Heart left ventricle (tissue), 16 donors: ENCODE data around the gene ACOXL. TPM values are rescaled to one million over a fixed set of nuclear protein-coding genes. Genes with fewer than 3 reads are reported as not detected.

Source experiments
- ATAC-seq, 4 donors: fragments of 200-7000 bp; cut with Tn5 transposase; one replicate each; pipeline ENCODE4 v1.9.1; 2020 to 2022; ENCODE audit warnings: moderate library complexity in 4 of 4, mild to moderate bottlenecking in 3 of 4, moderate number of reproducible peaks in 1 of 4
- DNase-seq, 5 donors: peaks; one replicate each; pipeline ENCODE4 v3.0.0-alpha.2; 2020
- H3K27ac ChIP-seq, 12 donors: fragments of 200-600 bp; sonication (generic) in 4 of 12; one replicate each; pipeline versions ENCODE4 v1.5.0 to v1.8.0; 2016 to 2022; ENCODE audit warnings: mild to moderate bottlenecking in 2 of 12
- H3K27me3 ChIP-seq, 9 donors: fragments of 200-600 bp; sonication (generic) in 2 of 9; one replicate each; pipeline versions ENCODE4 v1.5.1 to v1.8.0; 2016 to 2022; ENCODE audit warnings: mild to moderate bottlenecking in 3 of 9
- H3K36me3 ChIP-seq, 9 donors: fragments of 200-600 bp; sonication (generic) in 2 of 9; one replicate each; pipeline versions ENCODE4 v1.5.0 to v1.8.0; 2018 to 2022; ENCODE audit warnings: mild to moderate bottlenecking in 2 of 9
- H3K4me1 ChIP-seq, 12 donors: fragments of 200-600 bp; sonication (generic) in 4 of 12; one replicate each; pipeline versions ENCODE4 v1.5.0 to v1.8.0; 2016 to 2022; ENCODE audit warnings: mild to moderate bottlenecking in 3 of 12
- H3K4me3 ChIP-seq, 12 donors: fragments of 200-600 bp; sonication (generic) in 4 of 12; one replicate each; pipeline versions ENCODE4 v1.5.0 to v1.8.0; 2017 to 2022; ENCODE audit warnings: mild to moderate bottlenecking in 9 of 12, moderate library complexity in 4 of 12
- H3K9me3 ChIP-seq, 12 donors: fragments of 200-600 bp; sonication (generic) in 4 of 12; one replicate each; pipeline versions ENCODE4 v1.5.0 to v1.8.0; 2016 to 2022; ENCODE audit warnings: mild to moderate bottlenecking in 1 of 12
- POLR2A ChIP-seq, 2 donors: fragments of 450-650 bp; IDR thresholded peaks; one replicate each; pipeline ENCODE4 v1.6.1; 2017; ENCODE audit warnings: antibody characterized with exemption in 2 of 2, mild to moderate bottlenecking in 2 of 2, moderate library complexity in 2 of 2
- WGBS, 4 donors: extraction: QIAGEN DNeasy Blood & Tissue Kit in 2 of 4; methylation state at CpG; one replicate each; pipeline versions ENCODE4 v1.1.5 to v1.1.7; 2013 to 2018; 5-methylcytosine and 5-hydroxymethylcytosine counted together
- intact Hi-C, 10 donors: fragments of 100-400 bp; cut with DNase I; formaldehyde crosslinking; loops; one replicate each; pipeline versions ENCODE4 v1.11.1 to v1.14.2; 2022
- polyA plus RNA-seq, 2 donors: library from polyadenylated mRNA; stranded (reverse); fragments of 200-250 nt; gene quantifications; one replicate each; pipeline ENCODE4 v1.2.3, GENCODE V29; 2013
- total RNA-seq, 9 donors: library from RNA; depleted of rRNA in 2 of 9; stranded (reverse); fragments of >200 nt in 2 of 9; fragmentation: NEBNext Ultra II Directional in 3 of 9; extraction: Animal tissue kit (Norgen Biotek cat#: 25700) in 3 of 9; gene quantifications; one replicate each; pipeline versions ENCODE4 v1.1.0 to v1.2.4, GENCODE V29; 2016 to 2023
- TF ChIP-seq, protein P1 (sequence below), 12 donors: fragments of 200-600 bp; sonication (generic) in 4 of 12; IDR thresholded peaks; one replicate each; pipeline versions ENCODE4 v1.5.0 to v1.8.0; 2018 to 2022; ENCODE audit warnings: antibody characterized with exemption in 12 of 12, mild to moderate bottlenecking in 5 of 12
- donor health status: ischemic (EF 13 %, LVEDD 7.1; RV severe dilation, severe dysfunction).
- donor health status: healthy with polysubstance abuse.
- donor health status: DM: no; HTN: yes; CAD: no.
- donor health status: DM: no; HTN: no; CAD: no.
- donor health status: ischemic (EF 25% LVEDD 6.9; RV normal size, moderate dysfunction).
- donor health status: ischemic (EF 25% LVEDD 5.7; RV mildly dilated, moderate dysfunction).
- donor health status: healthy.
- donor health status: DM: yes; HTN: yes; CAD: no.
- donor health status: ischemic (EF 35%, LVEDD 5.7; RV mildly dilated, moderate dysfunction).
- donor health status: nonischemic (EF 11% LVEDD 7.7; RV severe dilation, severe dysfunction).
- donor health status: DM: yes; HTN: yes; CAD: no.
- donor health status: PGD.
- donor health status: ischemic (EF 29% LVEDD 5.4; RV normal size, mild dysfunction).
- donor health status: nonischemic (EF 23%, LVEDD 6.1; RV moderate dilation, normal function).

ACOXL gene
- total and polyA plus RNA-seq, 11 donors: 0.25 TPM; not detected in 10

DNA sequence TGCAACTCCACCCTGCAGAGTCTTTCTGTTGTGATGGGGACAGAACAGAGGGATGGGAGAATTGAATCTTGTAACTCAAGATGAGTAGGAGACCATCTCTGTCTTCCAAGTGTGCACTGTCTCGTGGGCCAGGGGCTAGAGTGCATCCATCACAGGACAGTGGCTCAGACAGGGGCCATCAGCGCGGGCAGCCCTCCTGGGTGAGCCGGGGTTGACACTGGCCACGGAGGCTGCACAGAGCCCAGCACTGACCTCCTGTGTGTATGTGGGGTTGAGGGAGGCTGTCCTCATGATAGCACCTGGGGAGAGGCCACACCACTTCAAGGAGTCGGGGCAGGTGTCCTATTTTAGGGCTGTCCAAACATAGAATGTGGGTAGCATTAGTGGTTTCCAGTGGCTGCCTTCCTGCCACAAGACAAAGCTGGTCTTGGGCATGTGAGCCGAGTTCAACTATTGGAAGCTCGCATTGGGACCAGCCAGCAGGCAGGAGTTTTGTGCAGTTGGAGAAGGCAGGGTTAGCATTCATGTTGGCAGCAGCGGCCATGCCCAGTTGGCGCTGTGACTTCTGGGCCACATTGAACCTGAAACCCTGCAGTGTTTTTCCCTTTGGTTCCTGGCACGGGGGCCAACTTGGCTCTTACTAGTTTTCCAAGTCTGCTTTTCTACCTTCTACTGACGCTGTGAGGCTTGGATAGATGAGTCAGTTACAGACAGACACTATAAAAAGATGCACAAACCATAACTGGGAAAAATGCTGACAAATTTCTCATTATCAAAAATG is 45.3 kb downstream of the ACOXL start:
- ATAC-seq (no peak), DNase-seq (no peak)
- Histone ChIP-seq H3K27me3 (no peaks in the 10 kb centered on the region), H3K4me1 (peaks cover 0 to 21% (median 11%) of the 10 kb centered on the region in 12 donors), H3K27ac (no peak overlapping the region), H3K9me3 (no peaks in the 10 kb centered on the region), H3K4me3 (no peak overlapping the region), H3K36me3 (no peaks in the 10 kb centered on the region)
- TF ChIP-seq POLR2A (IDR thresholded peaks at IDR 0.05): no peak
- TF ChIP-seq, protein P1, sequence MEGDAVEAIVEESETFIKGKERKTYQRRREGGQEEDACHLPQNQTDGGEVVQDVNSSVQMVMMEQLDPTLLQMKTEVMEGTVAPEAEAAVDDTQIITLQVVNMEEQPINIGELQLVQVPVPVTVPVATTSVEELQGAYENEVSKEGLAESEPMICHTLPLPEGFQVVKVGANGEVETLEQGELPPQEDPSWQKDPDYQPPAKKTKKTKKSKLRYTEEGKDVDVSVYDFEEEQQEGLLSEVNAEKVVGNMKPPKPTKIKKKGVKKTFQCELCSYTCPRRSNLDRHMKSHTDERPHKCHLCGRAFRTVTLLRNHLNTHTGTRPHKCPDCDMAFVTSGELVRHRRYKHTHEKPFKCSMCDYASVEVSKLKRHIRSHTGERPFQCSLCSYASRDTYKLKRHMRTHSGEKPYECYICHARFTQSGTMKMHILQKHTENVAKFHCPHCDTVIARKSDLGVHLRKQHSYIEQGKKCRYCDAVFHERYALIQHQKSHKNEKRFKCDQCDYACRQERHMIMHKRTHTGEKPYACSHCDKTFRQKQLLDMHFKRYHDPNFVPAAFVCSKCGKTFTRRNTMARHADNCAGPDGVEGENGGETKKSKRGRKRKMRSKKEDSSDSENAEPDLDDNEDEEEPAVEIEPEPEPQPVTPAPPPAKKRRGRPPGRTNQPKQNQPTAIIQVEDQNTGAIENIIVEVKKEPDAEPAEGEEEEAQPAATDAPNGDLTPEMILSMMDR (IDR thresholded peaks at IDR 0.05): no peak
- intact Hi-C loops: no loop called here
- WGBS, 4 donors: 86 to 92% (median 89%) methylated on average over 8 to 12 of the region's 12 CpGs

DNA sequence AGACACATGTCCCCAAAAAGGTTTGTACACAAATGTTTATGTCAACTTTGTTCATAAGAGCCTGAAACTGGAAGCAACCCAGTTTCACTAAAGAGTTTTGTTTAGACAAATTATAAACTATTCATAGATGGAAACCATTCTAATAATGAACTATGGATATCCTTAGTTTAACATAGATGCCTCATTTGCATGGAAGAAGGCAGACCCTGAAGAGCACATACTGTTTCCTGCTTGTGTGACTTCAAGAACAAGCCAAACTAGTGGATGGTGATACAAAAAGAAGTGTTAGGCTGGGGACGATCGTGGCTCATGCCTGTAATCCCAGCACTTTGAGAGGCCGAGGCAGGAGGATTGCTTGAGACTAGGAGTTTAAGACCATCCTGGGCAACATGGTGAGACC is 48.1 kb downstream of the ACOXL start:
- H3K27ac ChIP-seq: no peak overlapping the region
- DNase-seq: no peak
- no peaks in the 10 kb centered on the region for H3K27me3 ChIP-seq
- TF ChIP-seq POLR2A (IDR thresholded peaks at IDR 0.05): no peak
- TF ChIP-seq, protein P1 (IDR thresholded peaks at IDR 0.05): no peak
- H3K4me3 ChIP-seq: no peak overlapping the region
- 89 to 93% (median 91%) methylated on average over 3 of the region's 3 CpGs for WGBS, 4 donors
- no peaks in the 10 kb centered on the region for H3K4me1 ChIP-seq
- ATAC-seq: no peak
- no peaks in the 10 kb centered on the region for H3K9me3 ChIP-seq
- intact Hi-C loops: no loop called here
- H3K36me3 ChIP-seq: no peaks in the 10 kb centered on the region

DNA sequence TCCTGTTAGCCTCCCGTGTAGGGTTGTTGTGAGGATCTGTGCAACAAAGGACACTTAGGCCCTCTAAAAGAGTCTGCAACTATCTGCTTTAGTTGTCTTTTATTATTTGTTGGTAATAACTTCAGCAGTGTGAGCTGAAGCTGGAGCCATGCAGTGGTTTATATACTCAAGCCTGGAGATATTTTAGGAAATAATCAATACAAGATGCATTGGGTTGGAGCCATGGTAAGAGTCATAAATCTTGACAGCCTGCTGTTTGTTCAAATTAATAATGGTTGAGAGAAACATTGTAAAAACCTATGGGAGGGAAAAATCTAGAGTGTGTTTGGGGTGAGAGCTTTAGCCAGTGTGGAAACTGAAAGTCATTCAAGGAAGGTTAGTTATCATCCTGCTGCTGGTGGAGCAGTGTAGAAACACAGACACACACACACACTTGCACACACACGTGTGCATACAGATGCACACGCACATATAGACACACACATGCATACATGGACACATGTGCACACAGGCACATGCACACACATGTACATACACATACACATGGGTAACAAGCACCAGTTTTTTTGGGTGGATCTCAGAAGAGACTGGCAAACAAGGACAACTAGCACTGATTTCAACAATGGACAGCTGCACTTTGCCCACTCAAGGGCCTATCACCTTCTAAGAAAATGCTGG is 51.0 kb downstream of the ACOXL start:
- no peak for DNase-seq
- no peak for TF ChIP-seq POLR2A (IDR thresholded peaks at IDR 0.05)
- TF ChIP-seq, protein P1 (IDR thresholded peaks at IDR 0.05): no peak

DNA sequence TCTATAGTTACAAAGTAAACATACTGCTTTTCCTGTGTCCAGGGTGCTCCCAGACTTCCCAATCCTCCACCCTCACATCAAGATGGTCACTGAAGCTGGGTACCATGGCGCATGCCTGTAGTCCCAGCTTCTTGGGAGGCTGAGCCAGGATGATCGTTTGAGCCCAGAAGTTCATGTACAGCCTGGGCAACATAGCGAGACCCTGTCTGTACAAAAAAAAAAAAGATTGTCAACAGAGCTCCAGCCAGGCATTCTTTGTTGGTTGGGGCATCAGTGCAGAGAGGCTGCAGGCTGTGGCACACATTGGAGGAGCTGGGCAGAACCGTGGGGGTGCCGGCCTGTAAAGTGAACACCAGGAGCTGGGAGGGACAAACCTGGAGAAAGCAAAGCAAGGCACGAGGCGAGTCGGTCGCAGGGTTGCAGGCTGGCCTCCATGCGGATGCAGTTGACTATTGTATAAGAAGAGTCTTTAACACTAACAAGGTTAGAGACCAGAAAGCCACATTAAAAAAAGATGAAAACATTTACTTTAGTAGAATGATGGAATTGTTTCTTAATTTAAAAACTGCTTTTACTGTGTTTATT is 51.8 kb downstream of the ACOXL start:
- TF ChIP-seq, protein P1 (IDR thresholded peaks at IDR 0.05): no peak
- TF ChIP-seq POLR2A (IDR thresholded peaks at IDR 0.05): no peak
- no peak for DNase-seq
- Histone ChIP-seq H3K4me3 (no peak overlapping the region), H3K27ac (no peak overlapping the region), H3K36me3 (no peaks in the 10 kb centered on the region), H3K4me1 (no peaks in the 10 kb centered on the region), H3K27me3 (peaks cover 0 to 3% (median 0%) of the 10 kb centered on the region in 9 donors), H3K9me3 (no peaks in the 10 kb centered on the region)
- 87 to 93% (median 90%) methylated on average over 10 of the region's 10 CpGs for WGBS, 4 donors
- intact Hi-C loops: no loop called here
- ATAC-seq: no peak

More for the DNA sequence above, 51.0 kb downstream of the ACOXL start:
- WGBS, 4 donors: 71 to 80% (median 76%) methylated on average over 3 of the region's 3 CpGs
- H3K27ac ChIP-seq: no peak overlapping the region
- no peaks in the 10 kb centered on the region for H3K4me1 ChIP-seq
- intact Hi-C loops: no loop called here
- no peaks in the 10 kb centered on the region for H3K9me3 ChIP-seq
- no peak overlapping the region for H3K4me3 ChIP-seq
- peaks cover 0 to 3% (median 0%) of the 10 kb centered on the region in 9 donors for H3K27me3 ChIP-seq
- H3K36me3 ChIP-seq: no peaks in the 10 kb centered on the region
- ATAC-seq: no peak
